Fibroblast of pulmonary artery (primary cell): ENCODE measurements around the gene ZNF581.

Experiments used
- DNase-seq: peaks from one replicate; pipeline ENCODE4 v3.0.0-alpha.2; 2010; ENCODE audit warnings: low read depth
- H3K4me3 ChIP-seq: replicated peaks from 2 replicates; pipeline ENCODE4 v1.5.1; 2011; ENCODE audit warnings: low read depth, mild to moderate bottlenecking, control low read depth, low read length, moderate library complexity
- TF ChIP-seq, protein P1 (sequence below): IDR thresholded peaks from 2 replicates; pipeline ENCODE4 v1.5.1; 2011; ENCODE audit warnings: mild to moderate bottlenecking, control low read depth, low read length, inconsistent platforms; ENCODE audit errors: missing control alignments

ZNF581 gene

GRCh38 chr19:55690769-55691545, 47.5 kb downstream of the ZNF581 start:
- DNase-seq, result no peak
- no peak overlapping the region for H3K4me3 ChIP-seq
- TF ChIP-seq, protein P1, sequence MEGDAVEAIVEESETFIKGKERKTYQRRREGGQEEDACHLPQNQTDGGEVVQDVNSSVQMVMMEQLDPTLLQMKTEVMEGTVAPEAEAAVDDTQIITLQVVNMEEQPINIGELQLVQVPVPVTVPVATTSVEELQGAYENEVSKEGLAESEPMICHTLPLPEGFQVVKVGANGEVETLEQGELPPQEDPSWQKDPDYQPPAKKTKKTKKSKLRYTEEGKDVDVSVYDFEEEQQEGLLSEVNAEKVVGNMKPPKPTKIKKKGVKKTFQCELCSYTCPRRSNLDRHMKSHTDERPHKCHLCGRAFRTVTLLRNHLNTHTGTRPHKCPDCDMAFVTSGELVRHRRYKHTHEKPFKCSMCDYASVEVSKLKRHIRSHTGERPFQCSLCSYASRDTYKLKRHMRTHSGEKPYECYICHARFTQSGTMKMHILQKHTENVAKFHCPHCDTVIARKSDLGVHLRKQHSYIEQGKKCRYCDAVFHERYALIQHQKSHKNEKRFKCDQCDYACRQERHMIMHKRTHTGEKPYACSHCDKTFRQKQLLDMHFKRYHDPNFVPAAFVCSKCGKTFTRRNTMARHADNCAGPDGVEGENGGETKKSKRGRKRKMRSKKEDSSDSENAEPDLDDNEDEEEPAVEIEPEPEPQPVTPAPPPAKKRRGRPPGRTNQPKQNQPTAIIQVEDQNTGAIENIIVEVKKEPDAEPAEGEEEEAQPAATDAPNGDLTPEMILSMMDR, result no peak

GRCh38 chr19:55691561-55692481, 48.4 kb downstream of the ZNF581 start:
- TF ChIP-seq, protein P1, result no peak
- H3K4me3 ChIP-seq, result no peak overlapping the region
- DNase-seq, result no peak

DNA sequence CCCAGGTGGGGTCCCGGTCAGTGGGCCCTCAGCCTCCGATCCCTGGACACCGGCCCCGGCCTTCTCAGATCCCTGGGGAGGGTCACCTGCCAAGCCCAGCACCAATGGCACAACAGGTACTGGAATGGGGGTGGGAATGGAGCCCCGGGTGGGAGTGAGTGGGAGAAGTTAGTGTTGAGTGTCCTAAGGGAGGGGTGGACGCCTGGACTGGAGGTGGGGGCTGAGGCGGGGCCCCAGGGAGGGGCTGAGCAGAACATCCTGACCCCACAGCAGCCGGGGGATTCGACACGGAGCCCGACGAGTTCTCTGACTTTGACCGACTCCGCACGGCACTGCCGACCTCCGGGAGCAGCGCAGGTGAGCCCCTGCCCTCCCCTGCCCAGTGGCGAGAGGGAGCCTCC, 49.2 kb downstream of the ZNF581 start:
- TF ChIP-seq, protein P1, result no peak
- H3K4me3 ChIP-seq, result no peak overlapping the region
- DNase-seq, result no peak

GRCh38 chr19:55693336-55693974, 50.0 kb downstream of the ZNF581 start:
- TF ChIP-seq, protein P1, result no peak
- no peak overlapping the region for H3K4me3 ChIP-seq
- no peak for DNase-seq

GRCh38 chr19:55694241-55694655, 50.8 kb downstream of the ZNF581 start:
- DNase-seq, result no peak
- TF ChIP-seq, protein P1, result no peak
- H3K4me3 ChIP-seq, result no peak overlapping the region

- H3K4me3 ChIP-seq, result no peak overlapping the region
- TF ChIP-seq, protein P1, result no peak
- DNase-seq, result no peak
Measured at GRCh38 chr19:55694656-55695491, 51.4 kb downstream of the ZNF581 start.
